Measurements from ENCODE around the gene TRAM1L1.

TRAM1L1 gene

GRCh38 chr4:117042962-117043361 lies 42.4 kb downstream of the TRAM1L1 start:
- H3K9ac ChIP-seq (ENCODE audit: low read length): no peak overlapping the region
- H3K36me3 ChIP-seq (ENCODE audit: control insufficient read depth in 1 of 2, insufficient read depth in 2 of 2, low read depth in 1 of 2, low read length in 2 of 2): no peaks in the 10 kb centered on the region
- WGBS: 95% methylated on average over 4 of the region's 5 CpGs
- peak overlapping the region in 1 of 2 experiments; percentile 31 for H3K23ac ChIP-seq (ENCODE audit: low read length in 2 of 2)
- no peak overlapping the region for H3K14ac ChIP-seq (ENCODE audit: low read length in 2 of 2)
- no peak overlapping the region for H3K4me3 ChIP-seq (ENCODE audit: insufficient read depth in 1 of 2, low read depth in 1 of 2, low read length in 2 of 2)
- no peaks in the 10 kb centered on the region for H3K27me3 ChIP-seq (ENCODE audit: control insufficient read depth in 1 of 2, insufficient read depth in 1 of 2, low read length in 2 of 2)
- peaks cover 15% of the 10 kb centered on the region for H3K9me3 ChIP-seq (ENCODE audit: control insufficient read depth, low read length)
- DNase-seq: no peak
- H3K4ac ChIP-seq (ENCODE audit: low read depth in 1 of 2, low read length in 2 of 2): no peak overlapping the region
- no peak overlapping the region for H2AFZ ChIP-seq (ENCODE audit: low read depth, low read length)
- no peak overlapping the region for H3K27ac ChIP-seq (ENCODE audit: low read length, poor library complexity, severe bottlenecking)
- no peak overlapping the region for H4K8ac ChIP-seq (ENCODE audit: low read length)
- no peak overlapping the region for H3K4me2 ChIP-seq (ENCODE audit: low read length, poor library complexity, severe bottlenecking)
- no peak overlapping the region for H2BK5ac ChIP-seq (ENCODE audit: low read depth, low read length, poor library complexity, severe bottlenecking)
- H3K4me1 ChIP-seq (ENCODE audit: control insufficient read depth, insufficient read depth, low read depth, low read length): no peaks in the 10 kb centered on the region
- H2BK12ac ChIP-seq (ENCODE audit: low read length in 2 of 2): no peak overlapping the region
- no peak overlapping the region for H4K91ac ChIP-seq (ENCODE audit: low read length)
- H3K18ac ChIP-seq (ENCODE audit: low read depth in 1 of 2, low read length in 2 of 2): no peak overlapping the region
- H2BK120ac ChIP-seq (ENCODE audit: low read depth, low read length): no peak overlapping the region
- no peak overlapping the region for H2BK15ac ChIP-seq (ENCODE audit: low read depth, poor library complexity, severe bottlenecking)
- no peak overlapping the region for H2AK5ac ChIP-seq (ENCODE audit: low read length, severe bottlenecking)
- H3K79me1 ChIP-seq (replicated peaks; ENCODE audit: low read length, poor library complexity, severe bottlenecking): no peaks in the 10 kb centered on the region
